ENCODE data around the gene LGALS9.

DNA sequence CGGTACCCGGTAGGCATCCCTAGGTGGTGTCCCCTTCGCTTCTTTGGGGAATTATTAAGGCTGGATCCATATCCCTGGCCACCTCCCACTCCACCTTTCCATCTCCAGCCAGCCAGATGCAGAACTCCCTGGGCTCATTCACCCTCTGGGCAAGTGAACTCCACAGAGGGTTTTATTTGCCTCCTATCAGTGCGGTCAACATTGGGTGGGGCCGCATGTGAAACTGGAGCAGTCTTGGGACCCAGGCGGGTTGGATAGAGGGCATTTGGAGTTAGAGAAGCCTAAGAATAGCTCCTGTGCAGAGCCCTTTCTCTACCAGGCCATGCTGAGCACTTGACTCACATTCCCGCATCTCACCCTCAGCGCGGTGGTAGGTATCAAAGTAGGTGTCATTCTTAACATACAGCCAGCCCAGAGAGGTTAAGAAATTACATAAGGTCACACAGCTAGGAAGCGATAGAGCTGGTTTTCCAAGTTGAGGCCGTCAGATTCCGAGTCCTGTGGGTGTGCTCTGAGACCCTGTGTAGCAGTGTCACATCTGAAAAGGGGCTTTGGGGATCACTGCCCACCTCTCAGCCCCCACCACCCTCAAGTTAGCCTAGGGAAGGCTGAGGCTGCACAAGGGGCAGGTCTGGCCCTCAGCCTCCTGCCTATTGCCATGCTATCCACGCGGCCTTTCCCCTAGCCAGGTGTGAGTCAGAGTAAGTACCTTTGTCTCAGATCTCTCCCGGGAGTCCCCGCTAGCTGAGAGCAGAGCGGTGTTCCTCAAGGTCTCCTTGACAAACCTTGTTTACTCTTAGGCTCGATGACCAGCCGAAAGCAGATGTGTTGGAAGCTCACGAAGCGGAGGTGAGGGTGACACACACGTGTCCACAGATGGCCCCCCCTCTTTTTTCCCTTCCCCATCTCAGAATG lies 26.9 kb upstream of the LGALS9 start:
- TF ChIP-seq, protein P1, sequence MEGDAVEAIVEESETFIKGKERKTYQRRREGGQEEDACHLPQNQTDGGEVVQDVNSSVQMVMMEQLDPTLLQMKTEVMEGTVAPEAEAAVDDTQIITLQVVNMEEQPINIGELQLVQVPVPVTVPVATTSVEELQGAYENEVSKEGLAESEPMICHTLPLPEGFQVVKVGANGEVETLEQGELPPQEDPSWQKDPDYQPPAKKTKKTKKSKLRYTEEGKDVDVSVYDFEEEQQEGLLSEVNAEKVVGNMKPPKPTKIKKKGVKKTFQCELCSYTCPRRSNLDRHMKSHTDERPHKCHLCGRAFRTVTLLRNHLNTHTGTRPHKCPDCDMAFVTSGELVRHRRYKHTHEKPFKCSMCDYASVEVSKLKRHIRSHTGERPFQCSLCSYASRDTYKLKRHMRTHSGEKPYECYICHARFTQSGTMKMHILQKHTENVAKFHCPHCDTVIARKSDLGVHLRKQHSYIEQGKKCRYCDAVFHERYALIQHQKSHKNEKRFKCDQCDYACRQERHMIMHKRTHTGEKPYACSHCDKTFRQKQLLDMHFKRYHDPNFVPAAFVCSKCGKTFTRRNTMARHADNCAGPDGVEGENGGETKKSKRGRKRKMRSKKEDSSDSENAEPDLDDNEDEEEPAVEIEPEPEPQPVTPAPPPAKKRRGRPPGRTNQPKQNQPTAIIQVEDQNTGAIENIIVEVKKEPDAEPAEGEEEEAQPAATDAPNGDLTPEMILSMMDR (IDR thresholded peaks at IDR 0.05; ENCODE audit: borderline replicate concordance, extremely low read depth, low read length, poor library complexity, severe bottlenecking): no peak
- TF ChIP-seq EZH2 (IDR thresholded peaks at IDR 0.05; ENCODE audit: borderline replicate concordance, low read depth, low read length, severe bottlenecking): no peak
